A673 (cell line): ENCODE measurements around the gene MAML3.

Source experiments
- CTCF ChIP-seq: fragments of 300-800, 200-600 bp; sonication (generic); conservative IDR thresholded peaks from 2 replicates; pipeline ENCODE4 v1.5.1; 2017; ENCODE audit warnings: low read depth, mild to moderate bottlenecking, antibody characterized with exemption, low read length, moderate library complexity, mixed read lengths
- EZH2 ChIP-seq: fragments of 200-600 bp; sonication (generic); IDR thresholded peaks from 2 replicates; pipeline ENCODE4 v1.6.1; 2017; ENCODE audit warnings: borderline replicate concordance, low read depth, mild to moderate bottlenecking, mixed read lengths, antibody characterized with exemption, low read length; ENCODE audit not compliant: poor library complexity, severe bottlenecking

GRCh38 chr4:139797287-139797686 is 356.7 kb downstream of the MAML3 start:
- no peak for TF ChIP-seq CTCF
- TF ChIP-seq EZH2: no peak
